Measurements from ENCODE around the gene UNC79. TPM values are rescaled to one million over a fixed set of nuclear protein-coding genes. Genes with fewer than 3 reads are reported as not detected.

UNC79 gene
- total and polyA plus RNA-seq, 3 experiments from 2014 or later = 0.07 TPM; not detected in 2

- Histone ChIP-seq H3K27me3 (ENCODE audit: insufficient read depth, low read length, poor library complexity, severe bottlenecking) (no peaks in the 10 kb centered on the region), H3K36me3 (ENCODE audit: insufficient read depth, low read length) (no peaks in the 10 kb centered on the region), H3K9me3 (ENCODE audit: low read length) (no peaks in the 10 kb centered on the region), H3K4me3 (ENCODE audit: low read length) (no peak overlapping the region), H3K27ac (ENCODE audit: low read depth, low read length) (no peak overlapping the region), H3K4me1 (ENCODE audit: insufficient read depth, low read length) (no peaks in the 10 kb centered on the region)
- H3K36me3 Mint-ChIP-seq = no peaks in the 10 kb centered on the region
- POLR2A ChIA-PET = no interaction called here
- no peak overlapping the region for H3K4me3 Mint-ChIP-seq
- CTCF ChIA-PET = no interaction called here
- peaks cover 0 to 2% (median 0%) of the 10 kb centered on the region in 5 donors for H3K9me3 Mint-ChIP-seq
- H3K27ac Mint-ChIP-seq = no peak overlapping the region
- peaks cover 6 to 17% of the 10 kb centered on the region in 2 donors for H3K27me3 Mint-ChIP-seq
- no peak for DNase-seq
- no peaks in the 10 kb centered on the region for H3K4me1 Mint-ChIP-seq
Measured at GRCh38 chr14:93715279-93715927, 284.7 kb downstream of the UNC79 start.

GRCh38 chr14:93716002-93716745 lies 285.4 kb downstream of the UNC79 start:
- Histone ChIP-seq H3K4me1 (ENCODE audit: insufficient read depth, low read length) (no peaks in the 10 kb centered on the region), H3K4me3 (ENCODE audit: low read length) (no peak overlapping the region), H3K27me3 (ENCODE audit: insufficient read depth, low read length, poor library complexity, severe bottlenecking) (no peaks in the 10 kb centered on the region), H3K36me3 (ENCODE audit: insufficient read depth, low read length) (no peaks in the 10 kb centered on the region), H3K27ac (ENCODE audit: low read depth, low read length) (no peak overlapping the region), H3K9me3 (ENCODE audit: low read length) (no peaks in the 10 kb centered on the region)
- Mint-ChIP-seq H3K27me3 (peaks cover 6 to 17% of the 10 kb centered on the region in 2 donors), H3K9me3 (peaks cover 0 to 2% (median 0%) of the 10 kb centered on the region in 5 donors), H3K27ac (no peak overlapping the region), H3K36me3 (no peaks in the 10 kb centered on the region), H3K4me1 (no peaks in the 10 kb centered on the region), H3K4me3 (no peak overlapping the region)
- DNase-seq = no peak
- ChIA-PET POLR2A (no interaction called here), CTCF (no interaction called here)

DNA sequence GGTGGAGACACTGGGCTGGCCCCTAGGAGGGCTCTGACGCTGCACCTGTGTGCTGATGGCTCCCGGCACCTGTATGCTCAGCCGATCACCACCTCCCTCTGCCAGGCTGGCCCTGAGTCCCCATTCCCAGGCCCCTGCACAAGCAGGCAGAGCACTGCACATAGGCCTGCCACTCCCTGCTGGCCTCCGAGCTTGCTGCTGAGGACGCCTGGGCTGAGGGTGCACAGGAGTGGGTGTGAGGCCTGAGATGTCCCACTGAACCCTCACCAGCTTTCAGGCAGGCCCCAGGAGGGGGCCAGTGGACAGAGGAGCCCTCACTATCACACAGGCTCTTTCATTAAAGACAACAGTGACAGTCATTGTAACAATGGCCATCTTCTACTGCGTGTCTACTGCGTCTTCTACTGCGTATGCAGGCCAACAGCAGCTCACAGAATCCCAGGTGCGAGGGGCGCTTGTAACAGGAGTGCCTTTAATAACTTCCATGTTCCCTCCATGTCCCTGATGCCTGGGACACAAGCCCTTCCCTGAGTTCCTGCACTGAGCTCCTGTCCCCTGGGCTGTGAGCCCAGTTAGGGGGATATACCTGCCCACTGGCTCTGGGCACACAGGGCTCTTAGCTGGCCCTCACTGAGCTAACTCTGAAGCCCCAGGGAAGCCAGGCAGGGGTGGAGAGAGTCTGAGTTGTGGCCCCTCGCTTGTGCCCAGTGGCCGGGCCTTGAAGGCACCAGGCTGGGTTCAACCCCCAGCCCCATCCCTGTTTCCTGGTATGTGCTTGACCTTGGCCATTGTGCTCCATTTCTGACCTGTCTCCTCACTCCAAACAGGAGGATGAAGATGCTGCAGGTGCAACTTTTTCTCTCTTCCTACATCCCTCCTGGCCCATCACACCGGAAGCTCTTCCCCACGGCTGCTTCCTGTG lies 286.3 kb downstream of the UNC79 start:
- Mint-ChIP-seq H3K27me3 (peaks cover 8 to 17% of the 10 kb centered on the region in 2 donors), H3K4me1 (no peaks in the 10 kb centered on the region), H3K36me3 (no peaks in the 10 kb centered on the region), H3K9me3 (peaks cover 0 to 2% (median 0%) of the 10 kb centered on the region in 5 donors), H3K4me3 (no peak overlapping the region), H3K27ac (no peak overlapping the region)
- CTCF ChIA-PET = no interaction called here
- no peaks in the 10 kb centered on the region for H3K36me3 ChIP-seq (ENCODE audit: insufficient read depth, low read length)
- no peak overlapping the region for H3K4me3 ChIP-seq (ENCODE audit: low read length)
- no peak for DNase-seq
- no peak overlapping the region for H3K27ac ChIP-seq (ENCODE audit: low read depth, low read length)
- H3K4me1 ChIP-seq (ENCODE audit: insufficient read depth, low read length) = no peaks in the 10 kb centered on the region
- POLR2A ChIA-PET = no interaction called here
- H3K27me3 ChIP-seq (ENCODE audit: insufficient read depth, low read length, poor library complexity, severe bottlenecking) = no peaks in the 10 kb centered on the region
- H3K9me3 ChIP-seq (ENCODE audit: low read length) = no peaks in the 10 kb centered on the region

DNA sequence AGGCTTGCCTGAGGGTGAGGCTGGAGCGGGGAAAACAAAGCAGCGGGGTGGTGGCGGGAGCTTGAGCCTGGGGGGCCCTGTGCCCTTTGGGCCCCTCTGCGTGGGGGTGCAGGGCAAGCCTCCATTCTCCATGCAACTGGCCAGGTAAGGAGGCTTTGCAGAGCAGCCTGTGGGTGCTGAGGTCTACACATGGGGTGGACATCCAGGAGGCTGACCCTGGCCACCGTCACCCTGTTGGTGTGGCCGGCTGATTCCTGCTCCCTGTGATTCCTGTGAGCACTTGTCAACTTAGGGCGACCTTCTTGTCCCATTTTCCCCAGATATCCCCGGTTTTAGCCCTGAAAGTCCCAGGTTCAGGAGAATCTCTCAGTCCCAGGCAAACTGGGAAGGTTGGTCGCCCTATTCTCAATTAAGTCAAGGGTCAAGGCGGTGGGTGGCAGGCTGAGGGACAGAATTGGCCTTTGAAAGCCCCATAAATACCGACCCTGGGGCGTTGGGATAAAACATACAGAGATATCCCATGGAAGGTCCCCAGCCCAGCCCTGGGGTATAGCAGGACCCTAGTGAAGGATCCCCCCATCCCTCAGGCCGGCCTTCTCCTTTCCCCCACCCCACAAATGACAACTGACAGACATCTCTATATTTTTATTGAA lies 287.1 kb downstream of the UNC79 start:
- Mint-ChIP-seq H3K27me3 (peaks cover 8 to 17% of the 10 kb centered on the region in 2 donors), H3K9me3 (peaks cover 0 to 2% (median 0%) of the 10 kb centered on the region in 5 donors), H3K4me1 (no peaks in the 10 kb centered on the region), H3K27ac (no peak overlapping the region), H3K4me3 (no peak overlapping the region), H3K36me3 (peaks cover 0 to 2% (median 0%) of the 10 kb centered on the region in 3 donors)
- H3K9me3 ChIP-seq (ENCODE audit: low read length) = no peaks in the 10 kb centered on the region
- POLR2A ChIA-PET = no interaction called here
- CTCF ChIA-PET = no interaction called here
- no peaks in the 10 kb centered on the region for H3K27me3 ChIP-seq (ENCODE audit: insufficient read depth, low read length, poor library complexity, severe bottlenecking)
- H3K4me1 ChIP-seq (ENCODE audit: insufficient read depth, low read length) = no peaks in the 10 kb centered on the region
- no peaks in the 10 kb centered on the region for H3K36me3 ChIP-seq (ENCODE audit: insufficient read depth, low read length)
- no peak for DNase-seq
- no peak overlapping the region for H3K27ac ChIP-seq (ENCODE audit: low read depth, low read length)
- H3K4me3 ChIP-seq (ENCODE audit: low read length) = no peak overlapping the region

DNA sequence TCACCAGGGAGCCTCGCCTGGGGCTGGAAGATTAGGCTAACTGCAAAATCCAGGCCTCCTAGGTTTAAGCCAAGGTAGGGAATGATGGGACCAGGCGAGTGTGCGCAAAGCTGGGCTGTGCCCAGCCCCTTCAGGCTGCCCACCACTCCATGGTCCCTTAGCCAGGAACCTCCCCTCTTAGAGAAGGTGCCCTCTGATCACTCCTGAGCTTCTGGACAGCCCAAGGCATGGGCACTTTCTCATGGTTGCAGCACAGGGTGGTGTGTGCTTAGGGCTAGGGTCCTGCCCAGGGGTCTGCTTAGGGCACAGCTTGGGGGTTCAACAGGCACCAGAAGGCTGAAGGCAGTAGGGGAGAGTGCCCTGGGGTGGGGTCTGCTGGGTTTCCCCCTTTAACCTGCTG lies 288.5 kb downstream of the UNC79 start:
- H3K9me3 Mint-ChIP-seq = peaks cover 0 to 2% (median 0%) of the 10 kb centered on the region in 5 donors
- peaks cover 0 to 2% (median 0%) of the 10 kb centered on the region in 3 donors for H3K36me3 Mint-ChIP-seq
- Histone ChIP-seq H3K27ac (ENCODE audit: low read depth, low read length) (no peak overlapping the region), H3K27me3 (ENCODE audit: insufficient read depth, low read length, poor library complexity, severe bottlenecking) (no peaks in the 10 kb centered on the region), H3K4me3 (ENCODE audit: low read length) (no peak overlapping the region), H3K36me3 (ENCODE audit: insufficient read depth, low read length) (no peaks in the 10 kb centered on the region), H3K9me3 (ENCODE audit: low read length) (no peaks in the 10 kb centered on the region), H3K4me1 (ENCODE audit: insufficient read depth, low read length) (no peaks in the 10 kb centered on the region)
- no peak overlapping the region for H3K27ac Mint-ChIP-seq
- ChIA-PET CTCF (no interaction called here), POLR2A (no interaction called here)
- H3K4me3 Mint-ChIP-seq = no peak overlapping the region
- no peaks in the 10 kb centered on the region for H3K4me1 Mint-ChIP-seq
- no peak for DNase-seq
- H3K27me3 Mint-ChIP-seq = peaks cover 8 to 17% of the 10 kb centered on the region in 2 donors

DNA sequence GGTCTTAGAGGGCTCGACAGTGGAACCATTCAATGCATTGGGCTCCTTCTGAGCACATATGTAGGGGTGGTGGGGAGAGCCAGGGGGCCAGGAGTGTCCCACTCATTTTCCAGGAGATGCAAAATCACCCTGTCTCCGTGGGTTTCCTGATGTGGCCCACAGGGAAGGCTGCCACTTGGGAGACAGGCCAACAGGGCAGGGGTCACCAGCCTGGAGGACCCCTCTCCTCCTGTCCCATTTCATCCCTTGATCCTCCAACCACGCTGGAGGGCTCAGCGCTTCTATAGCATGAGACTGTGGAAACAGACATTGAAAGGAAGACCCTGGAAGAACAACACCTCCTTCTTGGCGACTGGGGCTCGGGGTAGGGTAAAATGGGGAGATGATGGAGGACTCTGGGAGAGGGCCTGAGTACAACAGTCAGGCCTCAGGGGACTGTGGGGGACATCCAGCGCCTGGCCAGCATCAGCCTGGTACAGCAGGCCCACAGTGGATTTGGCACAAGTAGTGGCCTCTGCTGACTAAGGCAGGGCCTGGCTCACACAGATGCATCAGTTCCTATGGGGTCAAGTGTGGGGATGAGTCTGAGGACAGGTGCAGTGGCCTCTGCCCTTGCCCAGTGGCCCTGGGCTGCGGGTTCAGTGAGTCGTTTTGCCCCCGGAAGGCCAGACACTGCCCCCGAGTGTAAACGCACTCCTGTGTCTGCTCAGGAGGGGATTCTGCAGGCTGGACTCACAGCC lies 289.5 kb downstream of the UNC79 start:
- no peak for DNase-seq
- Histone ChIP-seq H3K4me3 (ENCODE audit: low read length) (no peak overlapping the region), H3K27ac (ENCODE audit: low read depth, low read length) (no peak overlapping the region), H3K9me3 (ENCODE audit: low read length) (no peaks in the 10 kb centered on the region), H3K36me3 (ENCODE audit: insufficient read depth, low read length) (no peaks in the 10 kb centered on the region), H3K27me3 (ENCODE audit: insufficient read depth, low read length, poor library complexity, severe bottlenecking) (no peaks in the 10 kb centered on the region), H3K4me1 (ENCODE audit: insufficient read depth, low read length) (no peaks in the 10 kb centered on the region)
- Mint-ChIP-seq H3K36me3 (peaks cover 0 to 2% (median 0%) of the 10 kb centered on the region in 3 donors), H3K4me3 (no peak overlapping the region), H3K27me3 (peaks cover 5 to 9% of the 10 kb centered on the region in 2 donors), H3K27ac (no peak overlapping the region), H3K9me3 (no peaks in the 10 kb centered on the region), H3K4me1 (no peaks in the 10 kb centered on the region)
- POLR2A ChIA-PET = no interaction called here
- CTCF ChIA-PET = no interaction called here

- H3K4me3 ChIP-seq (ENCODE audit: low read length) = no peak overlapping the region
- Mint-ChIP-seq H3K27ac (no peak overlapping the region), H3K4me1 (no peaks in the 10 kb centered on the region), H3K27me3 (peaks cover 3 to 4% of the 10 kb centered on the region in 2 donors), H3K4me3 (no peak overlapping the region), H3K9me3 (no peaks in the 10 kb centered on the region), H3K36me3 (peaks cover 0 to 2% (median 0%) of the 10 kb centered on the region in 3 donors)
- H3K9me3 ChIP-seq (ENCODE audit: low read length) = no peaks in the 10 kb centered on the region
- no peaks in the 10 kb centered on the region for H3K27me3 ChIP-seq (ENCODE audit: insufficient read depth, low read length, poor library complexity, severe bottlenecking)
- no peak overlapping the region for H3K27ac ChIP-seq (ENCODE audit: low read depth, low read length)
- no peak for DNase-seq
- no peaks in the 10 kb centered on the region for H3K36me3 ChIP-seq (ENCODE audit: insufficient read depth, low read length)
- POLR2A ChIA-PET = no interaction called here
- CTCF ChIA-PET = no interaction called here
- H3K4me1 ChIP-seq (ENCODE audit: insufficient read depth, low read length) = no peaks in the 10 kb centered on the region
Measured at GRCh38 chr14:93720981-93721483, 290.3 kb downstream of the UNC79 start.

Data from CD8-positive, alpha-beta memory T cell (primary cell).